Gastrocnemius medialis (tissue), 4 donors: ENCODE measurements around the gene MAN1C1. TPM values are rescaled to one million over a fixed set of nuclear protein-coding genes. Genes with fewer than 3 reads are reported as not detected.

Source experiments
- ATAC-seq, 2 donors: fragments of 150-250 bp; one replicate each; pipeline ENCODE4 v1.9.1; 2016
- DNase-seq, 2 donors: peaks; one replicate each; pipeline ENCODE4 v3.0.0-alpha.2; 2019
- H3K27ac ChIP-seq, 4 donors: fragments of 200-600 bp; sonication (generic); 1 replicate in 1 of 4; 2 replicates in 3 of 4; pipeline ENCODE4 v1.5.1; 2016 to 2018; ENCODE audit warnings: mild to moderate bottlenecking in 2 of 4, moderate library complexity in 1 of 4
- H3K27me3 ChIP-seq, 3 donors: fragments of 200-600 bp; sonication (generic) in 2 of 3; 1 replicate in 1 of 3; 2 replicates in 2 of 3; pipeline versions ENCODE4 v1.5.1 to v1.6.0; 2016 to 2019; ENCODE audit warnings: mild to moderate bottlenecking in 1 of 3, moderate library complexity in 1 of 3
- H3K36me3 ChIP-seq, 2 donors: fragments of 200-600 bp; sonication (generic) in 1 of 2; one replicate each; pipeline ENCODE4 v1.5.1; 2017 to 2018
- H3K4me1 ChIP-seq, 2 donors: fragments of 200-600 bp; sonication (generic) in 1 of 2; one replicate each; pipeline ENCODE4 v1.5.1; 2016 to 2017; ENCODE audit warnings: mild to moderate bottlenecking in 2 of 2
- H3K4me3 ChIP-seq, 4 donors: fragments of 200-600 bp; sonication (generic) in 3 of 4; 1 replicate in 1 of 4; 2 replicates in 3 of 4; pipeline ENCODE4 v1.5.1; 2016 to 2019; ENCODE audit warnings: mild to moderate bottlenecking in 2 of 4
- H3K9me3 ChIP-seq, 3 donors: fragments of 200-600 bp; sonication (generic) in 2 of 3; 1 replicate in 1 of 3; 2 replicates in 2 of 3; pipeline ENCODE4 v1.5.1; 2016 to 2019
- POLR2A ChIP-seq, 2 donors: fragments of 450-650 bp; IDR thresholded peaks; one replicate each; pipeline ENCODE4 v1.6.1; 2017; ENCODE audit warnings: antibody characterized with exemption in 2 of 2, mild to moderate bottlenecking in 2 of 2, moderate library complexity in 2 of 2
- in situ Hi-C, 4 donors: fragments of 200-750 bp; cut with MboI; loops; one replicate each; pipeline versions ENCODE4 v1.15.0 to v1.8.0; 2017; ENCODE audit warnings: low sequenced_read_pairs in 4 of 4
- intact Hi-C: fragments of 100-400 bp; cut with DNase I; formaldehyde crosslinking; loops from one replicate; pipeline ENCODE4 v1.15.1; 2023; ENCODE audit warnings: low total_unique reads
- total RNA-seq, 4 donors: library from RNA; depleted of rRNA; stranded (reverse); fragments of >200 nt; gene quantifications; one replicate each; pipeline versions ENCODE4 v1.1.0 to v1.2.3, GENCODE V29; 2016
- TF ChIP-seq, protein P1 (sequence below), 5 experiments: fragments of 450-650 bp in 3 of 5; fragments of 200-600 bp in 2 of 5; sonication (generic) in 2 of 5; IDR thresholded peaks in 4 of 5; conservative IDR thresholded peaks in 1 of 5; 1 replicate in 4 of 5; 2 replicates in 1 of 5; pipeline ENCODE4 v1.5.1; 2016 to 2019; ENCODE audit warnings: antibody characterized with exemption in 5 of 5, mild to moderate bottlenecking in 3 of 5, moderate library complexity in 3 of 5

MAN1C1 gene
- total RNA-seq, 4 donors from 2014 or later: 2.0 to 4.4 (median 2.5) TPM

DNA sequence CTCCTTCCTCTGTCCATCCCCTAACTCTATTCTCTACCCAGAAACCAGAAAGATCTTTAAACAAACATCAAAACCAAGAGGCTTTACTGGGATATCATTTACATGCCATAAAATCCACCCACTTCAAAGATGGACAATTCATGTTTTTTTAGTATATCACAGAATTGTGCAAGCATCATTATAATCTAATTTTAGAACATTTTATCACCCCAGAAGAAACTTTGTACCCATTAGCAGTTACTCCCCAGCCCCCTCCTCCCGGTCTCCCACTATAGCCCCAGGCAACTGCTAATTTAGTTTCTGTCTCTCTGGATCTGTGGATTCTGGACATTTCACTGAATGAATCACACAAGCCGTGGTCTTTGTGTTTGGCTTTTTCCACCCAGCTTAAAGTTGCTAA lies 178.6 kb downstream of the MAN1C1 start:
- H3K27me3 ChIP-seq: no peaks in the 10 kb centered on the region
- H3K4me1 ChIP-seq: peaks cover 40 to 49% of the 10 kb centered on the region in 2 donors
- H3K36me3 ChIP-seq: no peaks in the 10 kb centered on the region
- H3K4me3 ChIP-seq: no peak overlapping the region
- DNase-seq: no peak
- no peaks in the 10 kb centered on the region for H3K9me3 ChIP-seq
- intact Hi-C loops: no loop called here
- in situ Hi-C loops: loop anchor here in 3 of 4 donors (5.0 kb wide), 1 partner anchor 183 kb away; no protein-coding TSS in a partner anchor
- H3K27ac ChIP-seq: peak overlapping the region in 2 of 4 donors; percentile 91
- ATAC-seq: no peak
- TF ChIP-seq POLR2A (IDR thresholded peaks at IDR 0.05): no peak
- TF ChIP-seq, protein P1, sequence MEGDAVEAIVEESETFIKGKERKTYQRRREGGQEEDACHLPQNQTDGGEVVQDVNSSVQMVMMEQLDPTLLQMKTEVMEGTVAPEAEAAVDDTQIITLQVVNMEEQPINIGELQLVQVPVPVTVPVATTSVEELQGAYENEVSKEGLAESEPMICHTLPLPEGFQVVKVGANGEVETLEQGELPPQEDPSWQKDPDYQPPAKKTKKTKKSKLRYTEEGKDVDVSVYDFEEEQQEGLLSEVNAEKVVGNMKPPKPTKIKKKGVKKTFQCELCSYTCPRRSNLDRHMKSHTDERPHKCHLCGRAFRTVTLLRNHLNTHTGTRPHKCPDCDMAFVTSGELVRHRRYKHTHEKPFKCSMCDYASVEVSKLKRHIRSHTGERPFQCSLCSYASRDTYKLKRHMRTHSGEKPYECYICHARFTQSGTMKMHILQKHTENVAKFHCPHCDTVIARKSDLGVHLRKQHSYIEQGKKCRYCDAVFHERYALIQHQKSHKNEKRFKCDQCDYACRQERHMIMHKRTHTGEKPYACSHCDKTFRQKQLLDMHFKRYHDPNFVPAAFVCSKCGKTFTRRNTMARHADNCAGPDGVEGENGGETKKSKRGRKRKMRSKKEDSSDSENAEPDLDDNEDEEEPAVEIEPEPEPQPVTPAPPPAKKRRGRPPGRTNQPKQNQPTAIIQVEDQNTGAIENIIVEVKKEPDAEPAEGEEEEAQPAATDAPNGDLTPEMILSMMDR (IDR thresholded peaks at IDR 0.05 in 4 of 5, conservative IDR thresholded peaks at IDR 0.05 in 1 of 5): no peak

DNA sequence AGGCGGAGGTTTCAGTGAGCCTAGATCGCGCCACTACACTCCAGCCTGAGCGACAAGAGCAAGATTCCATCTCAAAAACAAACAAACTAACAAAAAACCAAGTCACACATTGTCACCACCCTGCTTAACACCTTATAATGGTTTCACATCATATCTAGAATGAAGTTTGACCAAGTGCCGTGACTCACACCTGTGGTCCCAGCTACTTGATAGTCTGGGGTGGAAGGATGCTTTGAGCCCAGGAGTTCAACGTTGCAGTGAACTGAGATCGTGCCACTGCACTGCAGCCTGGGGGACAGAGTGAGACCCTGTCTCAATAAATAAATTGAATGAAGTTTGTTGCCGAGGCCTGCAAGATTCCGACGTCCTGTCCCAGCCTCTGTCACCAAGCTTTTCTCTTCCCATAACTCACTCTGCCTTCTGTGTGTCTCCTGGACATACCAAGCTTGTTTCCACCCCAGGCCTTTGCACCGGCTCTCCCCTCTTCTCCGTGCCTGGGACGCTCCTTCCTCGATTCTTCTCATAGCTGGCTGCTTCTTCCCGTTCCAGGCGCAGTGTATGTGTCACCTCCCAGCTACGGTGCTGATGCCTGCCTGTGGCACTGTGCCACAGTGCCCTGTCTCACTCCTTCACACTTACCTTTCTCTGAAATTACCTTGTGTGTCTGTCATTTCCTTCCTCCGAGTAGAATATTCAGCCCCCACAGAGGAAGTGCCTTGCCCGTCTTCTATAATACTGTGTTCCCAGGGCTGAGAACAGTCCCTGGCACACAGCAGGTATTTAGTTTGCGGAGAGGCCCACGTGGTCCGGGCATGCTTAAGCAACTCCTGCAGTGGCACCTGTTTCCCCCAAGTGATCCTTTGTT lies 179.6 kb downstream of the MAN1C1 start:
- DNase-seq (peak; percentile 78 to 89), ATAC-seq (peak; percentile 81 to 83)
- no peaks in the 10 kb centered on the region for H3K36me3 ChIP-seq
- peaks cover 45 to 57% of the 10 kb centered on the region in 2 donors for H3K4me1 ChIP-seq
- in situ Hi-C loops (loop anchor here in 3 of 4 donors (5.0 kb wide), 1 partner anchor 184 kb away; no protein-coding TSS in a partner anchor), intact Hi-C loops (loop anchor here (1.0 to 2.0 kb wide), 4 partner anchors 25 to 188 kb away; no protein-coding TSS in a partner anchor)
- H3K27ac ChIP-seq: peak overlapping the region; percentile 88 to 91 (median 90)
- H3K27me3 ChIP-seq: no peaks in the 10 kb centered on the region
- peak; percentile 23 to 39 for TF ChIP-seq POLR2A (IDR thresholded peaks at IDR 0.05)
- TF ChIP-seq, protein P1 (IDR thresholded peaks at IDR 0.05 in 4 of 5, conservative IDR thresholded peaks at IDR 0.05 in 1 of 5): no peak
- peak overlapping the region; percentile 19 to 38 (median 36) for H3K4me3 ChIP-seq
- H3K9me3 ChIP-seq: no peaks in the 10 kb centered on the region

DNA sequence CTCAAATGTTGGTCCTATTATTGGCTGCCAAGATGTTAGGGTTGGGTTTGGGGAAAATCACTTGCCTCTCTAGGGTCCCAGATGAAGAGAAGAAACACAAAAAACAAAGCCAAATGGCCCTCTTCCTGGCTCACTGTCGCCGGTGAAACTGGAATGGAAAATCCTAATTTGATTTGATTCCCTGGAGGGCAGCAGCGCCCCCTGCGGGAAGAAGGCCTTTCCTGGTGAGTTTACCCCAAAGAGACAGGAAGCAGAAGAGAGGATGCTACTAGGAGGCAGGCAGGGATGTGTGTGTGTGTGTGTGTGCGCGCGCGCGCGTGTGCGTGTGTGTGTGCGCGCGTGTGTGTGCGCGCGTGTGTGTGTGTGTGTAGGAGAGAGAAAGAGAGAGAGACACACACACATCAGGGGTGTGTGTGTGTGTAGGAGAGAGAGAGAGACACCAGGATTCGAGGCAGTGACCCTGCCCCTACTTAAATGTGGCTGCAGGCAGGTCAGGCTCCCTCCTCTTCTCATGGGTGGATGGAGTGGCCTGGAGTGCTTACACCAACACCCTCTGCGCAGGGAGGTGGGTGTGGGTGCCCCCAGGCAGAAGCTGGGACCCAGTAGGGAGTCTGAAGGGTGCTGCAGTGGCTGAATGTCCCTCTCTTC lies 180.3 kb downstream of the MAN1C1 start:
- intact Hi-C loops: loop anchor here (1.0 to 2.0 kb wide), 4 partner anchors 26 to 189 kb away; no protein-coding TSS in a partner anchor
- Histone ChIP-seq H3K27me3 (no peaks in the 10 kb centered on the region), H3K36me3 (no peaks in the 10 kb centered on the region), H3K4me3 (peak overlapping the region; percentile 19 to 38 (median 36)), H3K4me1 (peaks cover 53 to 65% of the 10 kb centered on the region in 2 donors), H3K27ac (peak overlapping the region; percentile 88 to 91 (median 90)), H3K9me3 (no peaks in the 10 kb centered on the region)
- no peak for TF ChIP-seq POLR2A (IDR thresholded peaks at IDR 0.05)
- TF ChIP-seq, protein P1 (IDR thresholded peaks at IDR 0.05 in 4 of 5, conservative IDR thresholded peaks at IDR 0.05 in 1 of 5): peak; percentile 80 to 90 (median 85)
- DNase-seq (peak; percentile 49 to 78), ATAC-seq (peak; percentile 60 to 62)
- in situ Hi-C loops: loop anchor here in 3 of 4 donors (5.0 kb wide), 1 partner anchor 185 kb away; no protein-coding TSS in a partner anchor

DNA sequence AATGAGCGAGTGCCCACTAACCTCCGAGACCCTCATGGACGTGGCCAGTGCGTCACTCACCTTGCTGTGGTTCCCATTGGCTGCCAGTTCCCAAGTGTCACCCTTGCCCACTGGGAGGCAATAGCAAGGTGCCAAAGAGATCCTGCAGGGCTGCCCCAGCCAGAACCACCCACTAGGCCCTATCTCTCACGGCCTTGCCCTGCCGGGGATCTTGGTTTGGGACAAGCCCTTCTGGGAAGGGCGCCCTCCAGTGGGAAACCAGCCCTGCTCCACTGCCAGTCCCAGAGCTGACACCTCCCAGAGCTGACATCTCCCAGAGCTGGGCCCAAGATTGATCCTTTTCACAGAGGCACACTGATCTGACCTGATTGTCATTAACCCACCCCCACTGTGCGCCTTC lies 181.3 kb downstream of the MAN1C1 start:
- ATAC-seq (no peak), DNase-seq (peak in 1 of 2 donors; percentile 51)
- no peak overlapping the region for H3K4me3 ChIP-seq
- peak overlapping the region; percentile 88 to 91 (median 90) for H3K27ac ChIP-seq
- in situ Hi-C loops (loop anchor here in 3 of 4 donors (5.0 kb wide), 1 partner anchor 186 kb away; no protein-coding TSS in a partner anchor), intact Hi-C loops (loop anchor here (2.0 kb wide), 2 partner anchors 27 to 99 kb away; no protein-coding TSS in a partner anchor)
- H3K27me3 ChIP-seq: no peaks in the 10 kb centered on the region
- peaks cover 62 to 69% of the 10 kb centered on the region in 2 donors for H3K4me1 ChIP-seq
- H3K9me3 ChIP-seq: no peaks in the 10 kb centered on the region
- TF ChIP-seq, protein P1 (IDR thresholded peaks at IDR 0.05 in 4 of 5, conservative IDR thresholded peaks at IDR 0.05 in 1 of 5): peak in 4 of 5 experiments; percentile 16 to 51 (median 38)
- no peak for TF ChIP-seq POLR2A (IDR thresholded peaks at IDR 0.05)
- H3K36me3 ChIP-seq: no peaks in the 10 kb centered on the region
